Ishikawa (cell line): ENCODE measurements around the gene PCDH9.

ENCODE experiments used
- CEBPB ChIP-seq: IDR thresholded peaks from 2 replicates; pipeline ENCODE4 v1.6.1; 2012
- FOXM1 ChIP-seq: IDR thresholded peaks from 2 replicates; pipeline ENCODE4 v1.6.1; 2012; ENCODE audit warnings: low read depth, borderline replicate concordance
- MAX ChIP-seq: IDR thresholded peaks from 2 replicates; pipeline ENCODE4 v1.6.1; 2012
- REST ChIP-seq: IDR thresholded peaks from 2 replicates; pipeline ENCODE4 v1.6.1; 2012; ENCODE audit warnings: low read depth, mild to moderate bottlenecking

GRCh38 chr13:66612983-66613382 is 617.2 kb downstream of the PCDH9 start:
- TF ChIP-seq FOXM1 (no peak), REST (no peak), CEBPB (no peak), MAX (no peak)
